Loucy (cell line): ENCODE measurements around the gene IFT88.

Experiments
- H2AFZ ChIP-seq: fragments of 200-600 bp; sonication (generic); 2 replicates; pipeline ENCODE4 v1.6.0; 2016; ENCODE audit warnings: antibody characterized with exemption, mild to moderate bottlenecking, low read length, moderate library complexity
- H3F3A ChIP-seq: fragments of 200-600 bp; 2 replicates; pipeline ENCODE4 v1.6.0; 2016; ENCODE audit warnings: antibody characterized with exemption, low read depth, mild to moderate bottlenecking
- H3K27me3 ChIP-seq: fragments of 200-600 bp; sonication (generic); 2 replicates; pipeline ENCODE4 v1.6.1; 2014; ENCODE audit warnings: low read length, mild to moderate bottlenecking; ENCODE audit not compliant: insufficient read depth, poor library complexity, severe bottlenecking
- H3K36me3 ChIP-seq: fragments of 200-600 bp; sonication (generic); 2 replicates; pipeline ENCODE4 v1.6.1; 2016; ENCODE audit warnings: low read length; ENCODE audit not compliant: insufficient read depth
- H3K4me1 ChIP-seq: fragments of 200-600 bp; sonication (generic); 2 replicates; pipeline ENCODE4 v1.5.1; 2014; ENCODE audit warnings: low read length, mild to moderate bottlenecking; ENCODE audit not compliant: insufficient read depth, poor library complexity, severe bottlenecking
- H3K4me2 ChIP-seq: fragments of 200-600 bp; sonication (generic); 2 replicates; pipeline ENCODE4 v1.6.0; 2014; ENCODE audit warnings: antibody characterized with exemption, low read length, low read depth, mild to moderate bottlenecking; ENCODE audit not compliant: poor library complexity, severe bottlenecking
- H3K4me3 ChIP-seq: fragments of 200-600 bp; sonication (generic); 2 replicates; pipeline ENCODE4 v1.5.1; 2014; ENCODE audit warnings: low read length, mild to moderate bottlenecking, mixed read lengths; ENCODE audit not compliant: poor library complexity, severe bottlenecking
- H3K79me2 ChIP-seq: fragments of 200-600 bp; sonication (generic); 2 replicates; pipeline ENCODE4 v1.6.1; 2014; ENCODE audit warnings: low read length; ENCODE audit not compliant: insufficient read depth
- H3K9ac ChIP-seq: fragments of 200-600 bp; sonication (generic); 2 replicates; pipeline ENCODE4 v1.6.0; 2014; ENCODE audit warnings: mild to moderate bottlenecking, low read depth, low read length, moderate library complexity; ENCODE audit not compliant: poor library complexity, severe bottlenecking
- H3K9me2 ChIP-seq: fragments of 200-600 bp; sonication (generic); replicated peaks from 2 replicates; pipeline ENCODE4 v1.6.1; 2016; ENCODE audit warnings: low read depth, low read length, mixed read lengths
- H3K9me3 ChIP-seq: fragments of 200-600 bp; sonication (generic); 2 replicates; pipeline ENCODE4 v1.6.1; 2014; ENCODE audit warnings: mild to moderate bottlenecking, antibody characterized with exemption, low read length, low read depth; ENCODE audit not compliant: insufficient read depth
- H4K20me1 ChIP-seq: fragments of 200-600 bp; sonication (generic); 2 replicates; pipeline ENCODE4 v1.6.0; 2014; ENCODE audit warnings: antibody characterized with exemption, low read length, mild to moderate bottlenecking; ENCODE audit not compliant: insufficient read depth, poor library complexity, severe bottlenecking
- CTCF ChIP-seq: fragments of 200-600 bp; sonication (generic); conservative IDR thresholded peaks from 2 replicates; pipeline ENCODE4 v1.5.1; 2014; ENCODE audit warnings: mild to moderate bottlenecking, antibody characterized with exemption, low read length
- EZH2phosphoT487 ChIP-seq: fragments of 200-600 bp; IDR thresholded peaks from 2 replicates; pipeline ENCODE4 v1.6.1; 2018; ENCODE audit warnings: antibody characterized with exemption, mild to moderate bottlenecking, moderate library complexity, borderline replicate concordance

IFT88 gene

GRCh38 chr13:20573186-20573585, 6.2 kb downstream of the IFT88 start:
- Histone ChIP-seq H3K27me3 (no peaks in the 10 kb centered on the region), H3K9me2 (no peaks in the 10 kb centered on the region), H3K9ac (no peak overlapping the region), H3K4me2 (no peak overlapping the region), H3F3A (0 out of 2 replicates have a peak, but pooled peaks cover 2% of the 10 kb centered on the region), H4K20me1 (no peaks in the 10 kb centered on the region), H2AFZ (no peak overlapping the region), H3K9me3 (0 out of 2 replicates have a peak, but pooled peaks cover 5% of the 10 kb centered on the region), H3K36me3 (no peaks in the 10 kb centered on the region), H3K4me1 (peaks cover under 1% of the 10 kb centered on the region), H3K79me2 (no peaks in the 10 kb centered on the region), H3K4me3 (no peak overlapping the region)
- no peak for TF ChIP-seq EZH2phosphoT487
- no peak for TF ChIP-seq CTCF

GRCh38 chr13:20573636-20574035, 6.7 kb downstream of the IFT88 start:
- Histone ChIP-seq H2AFZ (no peak overlapping the region), H3F3A (0 out of 2 replicates have a peak, but pooled peaks cover 2% of the 10 kb centered on the region), H3K9me3 (0 out of 2 replicates have a peak, but pooled peaks cover 5% of the 10 kb centered on the region), H3K9ac (no peak overlapping the region), H3K9me2 (no peaks in the 10 kb centered on the region), H4K20me1 (no peaks in the 10 kb centered on the region), H3K4me1 (no peaks in the 10 kb centered on the region), H3K36me3 (no peaks in the 10 kb centered on the region), H3K4me3 (no peak overlapping the region), H3K79me2 (no peaks in the 10 kb centered on the region), H3K4me2 (no peak overlapping the region), H3K27me3 (no peaks in the 10 kb centered on the region)
- TF ChIP-seq CTCF (no peak), EZH2phosphoT487 (no peak)

GRCh38 chr13:20579191-20579590, 12.2 kb downstream of the IFT88 start:
- TF ChIP-seq CTCF = no peak
- no peak for TF ChIP-seq EZH2phosphoT487
- Histone ChIP-seq H3K4me1 (no peaks in the 10 kb centered on the region), H3K79me2 (no peaks in the 10 kb centered on the region), H3F3A (no peaks in the 10 kb centered on the region), H3K9me3 (0 out of 2 replicates have a peak, but pooled peaks cover 5% of the 10 kb centered on the region), H3K4me3 (no peak overlapping the region), H2AFZ (no peak overlapping the region), H3K4me2 (no peak overlapping the region), H4K20me1 (no peaks in the 10 kb centered on the region), H3K9ac (no peak overlapping the region), H3K9me2 (no peaks in the 10 kb centered on the region), H3K36me3 (0 out of 2 replicates have a peak, but pooled peaks cover 7% of the 10 kb centered on the region), H3K27me3 (no peaks in the 10 kb centered on the region)
